Measurements from ENCODE around the gene TPRG1L.
A peak's percentile ranks its signal among the peaks of the same experiment; 100 is the strongest.

Gene TPRG1L

GRCh38 chr1:3612123-3612522 lies 12.7 kb upstream of the TPRG1L start:
- Histone ChIP-seq H3K36me3 (ENCODE audit: low read length) (no peaks in the 10 kb centered on the region), H3K9ac (ENCODE audit: low read length) (no peak overlapping the region)

GRCh38 chr1:3614755-3615742 lies 9.8 kb upstream of the TPRG1L start:
- H3K79me2 ChIP-seq (ENCODE audit: insufficient read depth, low read length): no peaks in the 10 kb centered on the region
- no peak overlapping the region for H3K9ac ChIP-seq (ENCODE audit: low read length)
- no peaks in the 10 kb centered on the region for H3K9me2 ChIP-seq (replicated peaks; ENCODE audit: insufficient read depth, low read length)
- H3F3A ChIP-seq (ENCODE audit: insufficient read depth): no peaks in the 10 kb centered on the region
- no peak overlapping the region for H3K4me2 ChIP-seq (ENCODE audit: low read depth, low read length, poor library complexity, severe bottlenecking)
- TF ChIP-seq CTCF (IDR thresholded peaks at IDR 0.05; ENCODE audit: insufficient read depth, low read length, poor library complexity, severe bottlenecking) (peak; percentile 15), EZH2phosphoT487 (conservative IDR thresholded peaks at IDR 0.05; ENCODE audit: low read length) (no peak)
- no peaks in the 10 kb centered on the region for H3K9me3 ChIP-seq (ENCODE audit: insufficient read depth, low read length)
- no peaks in the 10 kb centered on the region for H3K27me3 ChIP-seq (ENCODE audit: low read length)
- H3K4me3 ChIP-seq (ENCODE audit: insufficient read depth, low read length, poor library complexity, severe bottlenecking): no peak overlapping the region
- no peak overlapping the region for H3K27ac ChIP-seq (ENCODE audit: low read depth, low read length)
- no peak overlapping the region for H2AFZ ChIP-seq (ENCODE audit: low read depth, low read length, severe bottlenecking)
- H3K36me3 ChIP-seq (ENCODE audit: low read length): no peaks in the 10 kb centered on the region
- no peaks in the 10 kb centered on the region for H4K20me1 ChIP-seq (ENCODE audit: low read depth, low read length)

More at GRCh38 chr1:3612123-3612522, 12.7 kb upstream of the TPRG1L start:
- Histone ChIP-seq H4K20me1 (ENCODE audit: low read depth, low read length) (no peaks in the 10 kb centered on the region), H3K9me3 (ENCODE audit: insufficient read depth, low read length) (no peaks in the 10 kb centered on the region), H3K4me3 (ENCODE audit: insufficient read depth, low read length, poor library complexity, severe bottlenecking) (no peak overlapping the region), H3K27me3 (ENCODE audit: low read length) (no peaks in the 10 kb centered on the region), H3F3A (ENCODE audit: insufficient read depth) (no peaks in the 10 kb centered on the region), H3K27ac (ENCODE audit: low read depth, low read length) (no peak overlapping the region), H3K4me2 (ENCODE audit: low read depth, low read length, poor library complexity, severe bottlenecking) (no peak overlapping the region), H3K9me2 (replicated peaks; ENCODE audit: insufficient read depth, low read length) (no peaks in the 10 kb centered on the region), H3K79me2 (ENCODE audit: insufficient read depth, low read length) (no peaks in the 10 kb centered on the region), H2AFZ (ENCODE audit: low read depth, low read length, severe bottlenecking) (no peak overlapping the region)
- no peak for TF ChIP-seq EZH2phosphoT487 (conservative IDR thresholded peaks at IDR 0.05; ENCODE audit: low read length)
- no peak for TF ChIP-seq CTCF (IDR thresholded peaks at IDR 0.05; ENCODE audit: insufficient read depth, low read length, poor library complexity, severe bottlenecking)

DNA sequence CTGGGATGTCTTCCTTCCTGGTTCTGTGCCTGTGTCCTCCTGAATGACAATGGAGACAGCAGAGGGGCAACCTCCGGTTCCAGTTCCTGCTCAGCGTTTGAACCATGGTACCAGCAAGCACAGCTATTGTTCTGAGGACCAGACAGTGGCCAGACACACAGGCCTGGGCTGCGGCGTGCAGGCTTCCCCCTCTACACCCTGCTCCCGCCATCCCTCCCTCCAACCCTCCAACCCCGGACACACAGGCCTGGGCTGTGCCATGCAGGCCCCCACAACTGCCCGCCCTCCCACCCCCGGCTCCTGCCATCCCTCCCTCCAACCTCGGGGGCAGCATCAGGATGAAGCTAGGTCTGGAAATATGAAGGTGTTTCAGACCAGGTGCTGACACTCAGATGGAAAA lies 8.0 kb upstream of the TPRG1L start:
- H3K79me2 ChIP-seq (ENCODE audit: insufficient read depth, low read length): no peaks in the 10 kb centered on the region
- H3F3A ChIP-seq (ENCODE audit: insufficient read depth): no peaks in the 10 kb centered on the region
- H4K20me1 ChIP-seq (ENCODE audit: low read depth, low read length): no peaks in the 10 kb centered on the region
- H3K27ac ChIP-seq (ENCODE audit: low read depth, low read length): no peak overlapping the region
- no peak overlapping the region for H3K4me3 ChIP-seq (ENCODE audit: insufficient read depth, low read length, poor library complexity, severe bottlenecking)
- H3K9me3 ChIP-seq (ENCODE audit: insufficient read depth, low read length): no peaks in the 10 kb centered on the region
- no peaks in the 10 kb centered on the region for H3K9me2 ChIP-seq (replicated peaks; ENCODE audit: insufficient read depth, low read length)
- H3K4me2 ChIP-seq (ENCODE audit: low read depth, low read length, poor library complexity, severe bottlenecking): no peak overlapping the region
- H2AFZ ChIP-seq (ENCODE audit: low read depth, low read length, severe bottlenecking): no peak overlapping the region
- no peak for TF ChIP-seq EZH2phosphoT487 (conservative IDR thresholded peaks at IDR 0.05; ENCODE audit: low read length)
- TF ChIP-seq CTCF (IDR thresholded peaks at IDR 0.05; ENCODE audit: insufficient read depth, low read length, poor library complexity, severe bottlenecking): no peak
- no peaks in the 10 kb centered on the region for H3K36me3 ChIP-seq (ENCODE audit: low read length)
- H3K9ac ChIP-seq (ENCODE audit: low read length): no peak overlapping the region
- H3K27me3 ChIP-seq (ENCODE audit: low read length): no peaks in the 10 kb centered on the region

All from SU-DHL-6 (cell line).